ENCODE data around the gene SUSD1.
"Not testable (repeated sequence)": the region's sequence is repeated elsewhere in the genome, so short reads cannot be mapped to it uniquely, and the experiment has no call there.

SUSD1 gene

DNA sequence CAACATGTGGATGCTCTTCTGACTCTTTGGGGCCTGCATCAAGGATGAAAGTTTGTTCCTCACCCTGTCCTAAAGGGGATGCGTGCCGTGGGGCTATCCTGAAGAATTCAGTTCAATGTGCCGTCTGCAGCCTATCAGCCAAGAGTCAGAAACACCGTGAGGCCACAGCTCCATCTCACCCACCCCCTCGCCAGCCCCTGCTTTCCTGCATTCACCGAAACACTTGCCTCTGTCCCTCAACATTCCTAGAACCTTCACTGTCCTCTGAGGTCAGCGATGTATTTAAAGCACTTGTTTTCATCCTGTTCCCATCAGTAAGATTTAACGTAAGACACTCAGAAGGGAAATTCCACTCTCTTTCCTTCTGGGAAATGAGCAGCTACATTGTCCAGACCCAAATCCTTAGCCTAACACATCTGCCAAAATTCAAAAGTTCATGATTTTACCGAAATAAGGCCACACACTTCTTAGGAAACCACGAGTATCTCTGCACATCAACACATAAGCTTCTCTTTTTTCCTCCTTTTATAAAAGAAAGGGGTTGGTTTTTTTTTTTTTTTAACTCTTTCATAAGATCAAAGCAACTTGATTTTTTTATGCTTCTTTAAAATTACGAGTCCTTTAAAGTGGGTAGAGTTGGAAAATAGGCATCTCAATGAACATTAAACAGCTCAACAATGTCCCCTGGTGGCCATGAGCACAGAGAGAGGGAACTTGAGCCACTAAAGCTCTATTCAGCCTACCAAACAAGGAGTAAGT lies 100.7 kb downstream of the SUSD1 start:
- Histone ChIP-seq H3K4me3 (ENCODE audit: low read length) (peak overlapping the region; percentile 20), H3K4me1 (ENCODE audit: control insufficient read depth, insufficient read depth, low read length) (peaks cover 20% of the 10 kb centered on the region), H3K9me3 (ENCODE audit: control insufficient read depth, low read length) (no peaks in the 10 kb centered on the region), H3K9ac (ENCODE audit: low read length) (peak overlapping the region; percentile 53), H3K27me3 (replicated peaks; ENCODE audit: control insufficient read depth, insufficient read depth, low read length) (no peaks in the 10 kb centered on the region), H3K36me3 (ENCODE audit: control insufficient read depth, insufficient read depth, low read length, severe bottlenecking) (no peaks in the 10 kb centered on the region)
- peak; percentile 96 for DNase-seq (ENCODE audit: low read depth)

GRCh38 chr9:112073639-112074173 lies 101.4 kb downstream of the SUSD1 start:
- H3K36me3 ChIP-seq (ENCODE audit: control insufficient read depth, insufficient read depth, low read length, severe bottlenecking); H3K27me3 ChIP-seq (replicated peaks; ENCODE audit: control insufficient read depth, insufficient read depth, low read length); DNase-seq (ENCODE audit: low read depth); H3K9me3 ChIP-seq (ENCODE audit: control insufficient read depth, low read length); H3K4me3 ChIP-seq (ENCODE audit: low read length): not testable (repeated sequence)
- peaks cover 20% of the 10 kb centered on the region for H3K4me1 ChIP-seq (ENCODE audit: control insufficient read depth, insufficient read depth, low read length)
- H3K9ac ChIP-seq (ENCODE audit: low read length) = peak overlapping the region; percentile 53

GRCh38 chr9:112072721-112073638 lies 102.1 kb downstream of the SUSD1 start:
- no peak overlapping the region for H3K4me3 ChIP-seq (ENCODE audit: low read length)
- no peak overlapping the region for H3K9ac ChIP-seq (ENCODE audit: low read length)
- H3K4me1 ChIP-seq (ENCODE audit: control insufficient read depth, insufficient read depth, low read length) = peaks cover 20% of the 10 kb centered on the region
- peak; percentile 89 for DNase-seq (ENCODE audit: low read depth)
- no peaks in the 10 kb centered on the region for H3K27me3 ChIP-seq (replicated peaks; ENCODE audit: control insufficient read depth, insufficient read depth, low read length)
- no peaks in the 10 kb centered on the region for H3K36me3 ChIP-seq (ENCODE audit: control insufficient read depth, insufficient read depth, low read length, severe bottlenecking)
- no peaks in the 10 kb centered on the region for H3K9me3 ChIP-seq (ENCODE audit: control insufficient read depth, low read length)

- DNase-seq (ENCODE audit: low read depth) = no peak
- no peak overlapping the region for H3K4me3 ChIP-seq (ENCODE audit: low read length)
- no peak overlapping the region for H3K9ac ChIP-seq (ENCODE audit: low read length)
- H3K4me1 ChIP-seq (ENCODE audit: control insufficient read depth, insufficient read depth, low read length) = peaks cover 12% of the 10 kb centered on the region
- H3K36me3 ChIP-seq (ENCODE audit: control insufficient read depth, insufficient read depth, low read length, severe bottlenecking) = no peaks in the 10 kb centered on the region
- no peaks in the 10 kb centered on the region for H3K9me3 ChIP-seq (ENCODE audit: control insufficient read depth, low read length)
- no peaks in the 10 kb centered on the region for H3K27me3 ChIP-seq (replicated peaks; ENCODE audit: control insufficient read depth, insufficient read depth, low read length)
Measured at GRCh38 chr9:112069318-112070169, 105.6 kb downstream of the SUSD1 start.

DNA sequence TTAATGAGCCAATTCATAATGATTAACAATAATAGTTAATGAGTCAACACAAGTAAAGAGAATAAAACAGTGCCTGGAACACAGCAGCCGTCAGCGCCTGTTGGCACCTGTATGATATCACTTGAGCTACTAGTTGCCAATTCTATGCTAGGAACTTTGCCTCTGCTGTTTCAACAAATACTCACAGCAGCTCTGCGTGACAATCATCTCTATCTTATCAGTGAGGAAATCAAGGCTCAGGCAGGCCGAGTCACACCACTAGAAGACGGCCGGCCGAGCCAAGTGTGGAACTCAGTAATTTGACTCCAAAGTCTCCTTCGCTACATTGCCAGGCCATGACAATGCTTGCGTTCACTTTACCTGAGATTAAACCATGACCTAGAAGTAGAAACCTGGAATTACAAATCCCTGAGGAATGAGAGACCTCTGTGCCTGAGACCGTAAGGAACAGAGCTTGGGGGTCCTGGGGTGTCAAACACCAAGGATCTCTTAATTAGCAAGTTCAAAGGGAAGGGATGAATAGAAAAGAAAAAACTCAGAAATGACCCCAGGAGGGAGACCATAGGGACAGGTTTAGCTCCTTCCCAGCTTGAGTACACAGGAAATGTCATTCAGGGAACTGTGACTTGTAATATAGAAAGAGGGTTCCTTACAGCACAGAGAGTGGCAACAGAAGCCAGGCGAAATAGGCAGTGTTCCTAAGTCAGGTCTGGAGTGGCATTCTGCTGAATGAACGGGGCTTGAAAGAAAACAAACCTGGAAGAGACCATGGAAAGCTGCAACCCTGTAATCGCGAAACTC lies 109.1 kb downstream of the SUSD1 start:
- Histone ChIP-seq H3K27me3 (replicated peaks; ENCODE audit: control insufficient read depth, insufficient read depth, low read length) (no peaks in the 10 kb centered on the region), H3K4me3 (ENCODE audit: low read length) (no peak overlapping the region)
- peak; percentile 46 for DNase-seq (ENCODE audit: low read depth)

GRCh38 chr9:112064871-112065270 lies 110.2 kb downstream of the SUSD1 start:
- H3K4me1 ChIP-seq (ENCODE audit: control insufficient read depth, insufficient read depth, low read length) = peaks cover 38% of the 10 kb centered on the region
- H3K9me3 ChIP-seq (ENCODE audit: control insufficient read depth, low read length) = no peaks in the 10 kb centered on the region
- no peak overlapping the region for H3K4me3 ChIP-seq (ENCODE audit: low read length)
- no peak for DNase-seq (ENCODE audit: low read depth)
- no peaks in the 10 kb centered on the region for H3K36me3 ChIP-seq (ENCODE audit: control insufficient read depth, insufficient read depth, low read length, severe bottlenecking)
- H3K9ac ChIP-seq (ENCODE audit: low read length) = no peak overlapping the region
- H3K27me3 ChIP-seq (replicated peaks; ENCODE audit: control insufficient read depth, insufficient read depth, low read length) = no peaks in the 10 kb centered on the region

More for the DNA sequence above, 109.1 kb downstream of the SUSD1 start:
- H3K4me1 ChIP-seq (ENCODE audit: control insufficient read depth, insufficient read depth, low read length) = peaks cover 27% of the 10 kb centered on the region
- no peak overlapping the region for H3K9ac ChIP-seq (ENCODE audit: low read length)
- no peaks in the 10 kb centered on the region for H3K36me3 ChIP-seq (ENCODE audit: control insufficient read depth, insufficient read depth, low read length, severe bottlenecking)
- H3K9me3 ChIP-seq (ENCODE audit: control insufficient read depth, low read length) = no peaks in the 10 kb centered on the region

DNA sequence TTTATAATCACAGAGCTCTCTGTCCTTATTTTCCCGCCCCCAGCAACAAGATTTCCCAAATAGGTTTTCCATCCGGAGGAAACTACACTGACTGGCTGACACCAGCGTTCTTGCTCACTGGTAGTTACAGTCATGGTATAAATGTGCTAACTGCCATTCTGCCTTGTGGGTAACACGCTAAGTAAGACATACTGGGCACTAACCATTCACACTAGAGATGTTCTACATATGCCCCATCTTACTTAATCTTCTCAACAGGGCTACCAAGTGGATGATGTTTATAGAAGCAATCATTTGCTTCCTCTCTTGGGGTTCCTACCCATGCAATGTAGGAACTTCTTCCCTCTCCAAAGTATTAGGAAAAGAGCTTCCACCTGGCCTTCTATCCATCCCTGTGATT lies 111.5 kb downstream of the SUSD1 start:
- Histone ChIP-seq H3K4me1 (ENCODE audit: control insufficient read depth, insufficient read depth, low read length) (peaks cover 49% of the 10 kb centered on the region), H3K4me3 (ENCODE audit: low read length) (no peak overlapping the region), H3K36me3 (ENCODE audit: control insufficient read depth, insufficient read depth, low read length, severe bottlenecking) (no peaks in the 10 kb centered on the region), H3K9me3 (ENCODE audit: control insufficient read depth, low read length) (no peaks in the 10 kb centered on the region), H3K9ac (ENCODE audit: low read length) (peak overlapping the region; percentile 38), H3K27me3 (replicated peaks; ENCODE audit: control insufficient read depth, insufficient read depth, low read length) (no peaks in the 10 kb centered on the region)
- no peak for DNase-seq (ENCODE audit: low read depth)

- no peaks in the 10 kb centered on the region for H3K9me3 ChIP-seq (ENCODE audit: control insufficient read depth, low read length)
- no peaks in the 10 kb centered on the region for H3K27me3 ChIP-seq (replicated peaks; ENCODE audit: control insufficient read depth, insufficient read depth, low read length)
Measured at GRCh38 chr9:112063151-112063550, 111.9 kb downstream of the SUSD1 start.

GRCh38 chr9:112061152-112061740 lies 113.9 kb downstream of the SUSD1 start:
- H3K9me3 ChIP-seq (ENCODE audit: control insufficient read depth, low read length) = no peaks in the 10 kb centered on the region
- H3K36me3 ChIP-seq (ENCODE audit: control insufficient read depth, insufficient read depth, low read length, severe bottlenecking) = no peaks in the 10 kb centered on the region
- H3K4me1 ChIP-seq (ENCODE audit: control insufficient read depth, insufficient read depth, low read length) = peaks cover 66% of the 10 kb centered on the region
- peak overlapping the region; percentile 58 for H3K9ac ChIP-seq (ENCODE audit: low read length)
- DNase-seq (ENCODE audit: low read depth) = peak; percentile 93
- H3K4me3 ChIP-seq (ENCODE audit: low read length) = peak overlapping the region; percentile 38
- H3K27me3 ChIP-seq (replicated peaks; ENCODE audit: control insufficient read depth, insufficient read depth, low read length) = no peaks in the 10 kb centered on the region

More at GRCh38 chr9:112063151-112063550, 111.9 kb downstream of the SUSD1 start:
- DNase-seq (ENCODE audit: low read depth) = peak; percentile 85
- peaks cover 53% of the 10 kb centered on the region for H3K4me1 ChIP-seq (ENCODE audit: control insufficient read depth, insufficient read depth, low read length)
- no peaks in the 10 kb centered on the region for H3K36me3 ChIP-seq (ENCODE audit: control insufficient read depth, insufficient read depth, low read length, severe bottlenecking)
- H3K4me3 ChIP-seq (ENCODE audit: low read length) = peak overlapping the region; percentile 52
- H3K9ac ChIP-seq (ENCODE audit: low read length) = peak overlapping the region; percentile 66

DNA sequence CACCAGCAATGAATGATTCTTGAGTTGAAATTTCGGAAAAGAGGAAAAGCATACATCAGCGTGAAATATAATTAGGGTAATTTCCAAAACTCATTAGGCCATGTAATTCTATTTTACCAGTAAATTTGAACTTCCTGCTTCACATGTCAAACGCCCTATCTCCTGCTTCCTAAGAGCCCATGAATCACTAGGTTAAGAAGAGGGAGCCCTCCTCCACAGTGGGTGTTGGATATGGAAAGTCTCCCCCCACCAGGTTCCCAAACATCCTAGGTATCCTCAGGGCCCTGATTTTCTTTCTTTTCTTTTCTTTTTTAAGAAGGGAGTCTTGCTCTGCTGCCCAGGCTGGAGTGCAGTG lies 115.2 kb downstream of the SUSD1 start:
- H3K27me3 ChIP-seq (replicated peaks; ENCODE audit: control insufficient read depth, insufficient read depth, low read length) = no peaks in the 10 kb centered on the region
- no peaks in the 10 kb centered on the region for H3K36me3 ChIP-seq (ENCODE audit: control insufficient read depth, insufficient read depth, low read length, severe bottlenecking)
- DNase-seq (ENCODE audit: low read depth) = no peak
- H3K9ac ChIP-seq (ENCODE audit: low read length) = no peak overlapping the region
- no peaks in the 10 kb centered on the region for H3K9me3 ChIP-seq (ENCODE audit: control insufficient read depth, low read length)
- H3K4me1 ChIP-seq (ENCODE audit: control insufficient read depth, insufficient read depth, low read length) = peaks cover 66% of the 10 kb centered on the region
- no peak overlapping the region for H3K4me3 ChIP-seq (ENCODE audit: low read length)

All from adipocyte (in vitro differentiated cells).